Measurements from ENCODE around the gene TEKT1.
"Not testable (repeated sequence)": the region's sequence is repeated elsewhere in the genome, so short reads cannot be mapped to it uniquely, and the experiment has no call there.

Gene TEKT1

DNA sequence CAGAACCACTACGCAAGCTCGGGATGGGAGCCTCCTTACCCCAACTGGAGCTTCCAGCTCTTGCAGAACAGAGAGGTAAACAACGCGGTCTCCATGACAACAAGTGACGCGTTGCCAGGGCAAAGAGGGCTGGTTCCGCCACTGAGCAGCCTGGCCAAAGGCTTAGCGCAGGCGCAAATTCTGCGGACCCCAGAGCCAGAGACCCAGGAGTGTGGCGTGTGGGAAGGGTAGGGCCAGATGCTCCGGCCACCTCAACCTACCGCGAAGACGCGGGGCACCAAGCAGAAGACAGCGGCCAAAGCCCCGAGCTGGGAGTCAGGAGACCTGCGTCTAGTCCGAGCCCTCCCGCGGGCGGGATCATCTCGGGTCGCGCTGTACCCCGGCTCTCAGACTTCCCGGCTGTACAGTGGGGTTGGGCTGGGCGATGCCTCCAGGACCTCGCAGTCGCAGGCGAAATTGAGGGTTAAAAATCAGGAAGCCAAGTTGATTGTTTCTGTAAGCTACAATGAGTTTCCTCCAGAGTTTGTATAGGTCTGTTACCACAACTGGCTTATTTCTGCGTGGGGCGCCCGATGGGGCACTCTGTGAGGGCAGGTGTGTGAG lies at the start of gene TEKT1:
TEKT1 (minus strand) TSS at position 69 of the 603 bp plus-strand sequence. CDS start 1,353 bp downstream, outside the sequence.
- peak within 1 kb of the TSS; percentile 40 for H3K4me3 ChIP-seq (ENCODE audit: low read depth, low read length)

GRCh38 chr17:6879221-6879975 lies 47.9 kb upstream of the TEKT1 start:
- not testable (repeated sequence) for H3K4me3 ChIP-seq (ENCODE audit: low read depth, low read length)

- not testable (repeated sequence) for H3K4me3 ChIP-seq (ENCODE audit: low read depth, low read length)
These were observed 43.7 kb upstream of the TEKT1 start for GRCh38 chr17:6875276-6875675.

- H3K4me3 ChIP-seq (ENCODE audit: low read depth, low read length): no peak overlapping the region
These were observed 41.4 kb upstream of the TEKT1 start for GRCh38 chr17:6872936-6873335.

DNA sequence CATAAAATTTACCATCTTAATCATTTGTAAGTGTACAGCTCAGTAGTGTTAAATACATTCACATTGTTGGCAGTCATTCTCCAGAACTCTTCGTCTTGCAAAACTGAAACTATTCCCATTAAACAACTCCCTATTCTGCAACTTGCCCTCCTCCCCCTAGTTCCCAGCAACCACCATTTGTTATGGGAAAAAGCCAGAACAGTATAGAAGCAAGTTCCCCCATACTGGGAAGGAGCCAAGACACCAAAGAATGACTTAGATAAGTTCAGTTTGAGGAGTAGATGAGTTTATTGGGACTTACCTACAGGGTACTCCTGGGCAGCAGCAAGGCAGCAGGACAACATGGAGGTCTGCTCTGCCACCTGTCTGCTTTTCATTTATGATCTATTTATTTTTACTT lies 39.3 kb upstream of the TEKT1 start:
- H3K4me3 ChIP-seq (ENCODE audit: low read depth, low read length): no peak overlapping the region

DNA sequence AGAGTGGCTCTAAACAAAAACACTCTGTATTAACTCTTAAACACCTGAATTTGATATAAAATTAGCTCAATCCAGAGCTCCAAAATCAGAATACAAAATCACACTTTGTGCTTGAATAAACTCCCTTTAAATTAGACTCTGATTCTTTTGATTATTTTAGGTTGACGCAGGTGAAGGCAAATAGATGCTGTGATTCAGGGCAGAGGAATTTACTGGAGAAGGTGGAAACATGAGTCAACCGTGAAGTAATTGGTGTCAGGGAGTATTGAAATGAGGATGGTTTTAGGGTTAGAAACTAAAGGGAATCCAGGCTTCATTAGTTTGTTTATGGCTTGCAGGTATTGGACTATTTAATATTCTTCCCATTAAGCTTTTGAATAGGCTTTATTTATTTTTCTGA lies 37.1 kb upstream of the TEKT1 start:
- H3K4me3 ChIP-seq (ENCODE audit: low read depth, low read length): no peak overlapping the region

DNA sequence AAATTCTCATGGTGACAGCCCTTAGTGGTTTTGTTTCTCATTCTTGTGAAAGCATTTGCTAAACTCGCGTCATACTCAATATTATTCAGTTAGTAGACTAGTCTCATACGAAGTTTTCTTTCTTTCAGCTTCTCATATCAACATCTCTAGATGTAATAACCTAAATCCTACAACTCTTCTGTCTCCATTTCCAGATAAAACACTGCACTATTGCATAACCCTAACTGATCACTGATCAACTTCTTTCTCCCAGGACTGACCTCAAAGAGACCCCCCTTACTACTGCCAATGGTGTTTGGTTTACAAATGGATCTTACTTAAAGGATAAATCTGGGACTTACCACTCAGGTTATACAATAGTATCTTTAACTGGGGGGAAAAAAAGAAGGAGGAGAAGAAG lies 36.3 kb upstream of the TEKT1 start:
- H3K4me3 ChIP-seq (ENCODE audit: low read depth, low read length): no peak overlapping the region

DNA sequence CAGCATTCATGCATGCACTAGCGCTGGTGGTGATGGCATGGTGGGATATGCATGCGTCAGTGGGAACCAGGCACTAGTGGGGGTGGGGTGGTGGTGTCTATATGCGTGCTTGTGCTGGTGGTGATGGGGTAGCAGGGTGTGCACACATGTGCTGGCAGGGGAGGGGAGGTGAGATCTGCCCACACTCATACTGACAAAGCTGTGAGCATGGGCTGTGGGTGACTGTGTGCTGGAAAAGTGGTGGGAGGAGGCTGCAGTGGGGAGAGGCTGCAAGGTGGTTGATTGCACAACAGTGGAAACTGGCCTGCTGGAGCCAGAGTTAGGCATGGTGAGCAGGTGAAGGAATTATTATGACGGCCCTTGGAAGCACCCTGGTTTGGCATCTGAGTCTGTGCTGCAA lies 31.3 kb upstream of the TEKT1 start:
- no peak overlapping the region for H3K4me3 ChIP-seq (ENCODE audit: low read depth, low read length)

DNA sequence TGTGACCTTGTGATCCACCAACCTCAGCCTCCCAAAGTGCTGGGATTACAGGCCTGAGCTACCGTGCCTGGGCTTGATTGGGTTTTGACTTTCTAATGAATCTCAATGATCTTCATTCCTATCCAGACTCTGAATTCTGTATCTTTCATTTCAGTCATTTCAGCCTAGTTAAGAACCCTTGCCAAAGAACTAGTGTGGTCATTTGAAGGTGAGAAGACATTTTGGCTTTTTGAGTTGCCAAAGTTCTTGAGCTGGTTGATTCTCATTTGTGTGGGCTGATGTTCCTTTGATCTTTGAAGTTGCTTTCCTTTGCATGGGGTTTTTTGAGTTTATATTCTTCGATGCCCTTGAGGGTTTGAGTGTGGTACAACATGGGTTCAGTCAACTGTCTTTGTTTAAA lies 30.6 kb upstream of the TEKT1 start:
- H3K4me3 ChIP-seq (ENCODE audit: low read depth, low read length): no peak overlapping the region

GRCh38 chr17:6857904-6858303 lies 26.4 kb upstream of the TEKT1 start:
- H3K4me3 ChIP-seq (ENCODE audit: low read depth, low read length): no peak overlapping the region

DNA sequence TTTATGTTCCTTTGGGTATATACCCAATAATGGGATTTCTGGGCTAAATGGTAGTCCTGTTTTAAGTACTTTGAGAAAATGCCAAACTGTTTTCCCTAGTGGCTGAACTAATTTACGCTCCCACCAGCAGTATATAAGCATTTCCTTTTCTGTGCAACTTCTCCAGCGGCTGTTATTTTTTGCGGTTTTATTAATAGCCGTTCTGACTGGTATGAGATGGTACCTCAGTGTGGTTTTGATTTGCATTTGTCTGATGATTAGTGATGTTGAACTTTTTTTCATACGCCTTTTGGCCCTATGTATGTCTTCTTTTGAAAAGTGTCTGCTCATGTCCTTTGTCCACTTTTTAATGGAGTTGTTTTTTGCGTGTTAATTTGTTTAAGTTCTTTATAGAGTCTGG lies 25.8 kb upstream of the TEKT1 start:
- no peak overlapping the region for H3K4me3 ChIP-seq (ENCODE audit: low read depth, low read length)

DNA sequence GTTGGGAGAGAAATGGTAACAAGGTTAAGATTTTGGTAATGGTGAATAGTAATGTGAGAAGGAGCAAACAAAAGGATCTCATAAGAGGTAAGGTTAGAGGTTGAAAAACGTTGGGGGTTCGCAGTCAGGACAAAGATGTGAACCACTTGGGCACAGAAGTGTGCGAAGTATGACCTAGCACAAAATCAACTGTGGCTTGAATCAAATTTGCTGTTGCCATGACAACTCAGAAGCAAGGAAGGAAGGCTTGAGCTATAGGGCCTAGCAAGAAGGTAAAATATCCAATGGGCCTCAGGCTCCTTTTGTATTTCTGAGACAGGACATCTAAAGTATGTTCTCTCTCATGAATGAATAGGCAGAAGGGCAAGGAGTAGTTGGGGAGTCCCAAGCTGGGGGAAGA lies 24.5 kb upstream of the TEKT1 start:
- no peak overlapping the region for H3K4me3 ChIP-seq (ENCODE audit: low read depth, low read length)

- H3K4me3 ChIP-seq (ENCODE audit: low read depth, low read length): peak overlapping the region; percentile 76
These were observed 22.4 kb upstream of the TEKT1 start for GRCh38 chr17:6853764-6854442.

DNA sequence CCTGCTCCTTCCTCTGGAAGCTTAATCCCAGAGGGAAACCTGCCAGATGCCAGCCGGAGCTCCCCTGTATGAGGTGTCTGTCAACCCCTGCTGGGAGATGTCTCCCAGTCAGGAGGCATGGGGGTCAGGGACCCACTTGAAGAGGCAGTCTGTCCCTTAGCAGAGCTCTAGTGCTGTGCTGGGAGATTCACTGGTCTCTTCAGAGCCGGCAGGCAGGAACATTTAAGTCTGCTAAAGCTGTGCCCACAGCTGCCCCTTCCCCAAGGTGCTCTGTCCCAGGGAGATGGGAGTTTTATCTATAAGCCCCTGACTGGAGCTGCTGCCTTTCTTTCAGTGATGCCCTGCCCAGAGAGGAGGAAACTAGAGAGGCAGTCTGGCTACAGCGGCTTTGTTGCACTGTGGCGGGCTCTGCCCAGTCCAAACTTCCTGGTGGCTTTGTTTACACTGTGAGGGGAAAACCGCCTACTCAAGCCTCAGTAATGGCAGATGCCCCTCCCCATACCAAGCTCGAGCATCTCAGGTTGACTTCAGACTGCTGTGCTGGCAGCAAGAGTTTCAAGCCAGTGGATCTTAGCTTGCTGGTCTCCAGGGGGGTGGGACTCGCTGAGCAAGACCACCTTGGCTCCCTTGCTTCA lies 17.1 kb upstream of the TEKT1 start:
- not testable (repeated sequence) for H3K4me3 ChIP-seq (ENCODE audit: low read depth, low read length)

GRCh38 chr17:6846138-6846537 lies 14.6 kb upstream of the TEKT1 start:
- H3K4me3 ChIP-seq (ENCODE audit: low read depth, low read length): not testable (repeated sequence)

GRCh38 chr17:6844406-6844805 lies 12.9 kb upstream of the TEKT1 start:
- H3K4me3 ChIP-seq (ENCODE audit: low read depth, low read length): not testable (repeated sequence)

DNA sequence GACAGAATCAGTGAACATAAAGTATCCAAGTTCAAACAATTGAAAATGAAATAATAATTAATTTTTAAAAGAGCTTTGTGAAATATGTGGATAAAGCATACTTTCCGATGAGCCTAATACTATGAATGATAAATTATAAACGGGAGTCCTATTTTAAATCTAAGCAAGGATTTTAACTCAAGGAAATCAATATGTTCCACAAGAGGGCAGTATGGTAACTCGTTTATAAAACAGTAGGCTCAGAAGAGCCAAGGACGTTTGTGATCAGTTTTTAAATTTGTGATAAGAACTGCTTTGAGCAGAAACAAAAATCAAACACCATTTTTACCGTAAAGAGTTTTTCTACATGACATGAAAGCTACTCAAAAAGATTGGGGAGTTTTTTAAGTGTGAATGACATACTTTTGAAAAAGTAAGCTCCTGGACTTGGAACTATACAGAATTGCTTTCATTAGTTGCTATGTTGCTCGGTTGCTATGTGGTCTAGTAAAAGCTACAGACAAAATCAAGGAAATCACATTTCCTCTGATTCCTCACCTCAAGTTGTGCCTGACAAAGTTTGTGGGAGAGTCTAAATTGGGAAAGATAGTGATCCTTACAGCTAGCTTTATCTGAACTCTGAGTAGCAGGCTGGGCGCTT lies 11.8 kb upstream of the TEKT1 start:
- no peak overlapping the region for H3K4me3 ChIP-seq (ENCODE audit: low read depth, low read length)

- not testable (repeated sequence) for H3K4me3 ChIP-seq (ENCODE audit: low read depth, low read length)
These were observed 10.2 kb upstream of the TEKT1 start for GRCh38 chr17:6841769-6842168.

GRCh38 chr17:6830383-6830986 lies 1.0 kb downstream of the TEKT1 start:
- no peak overlapping the region for H3K4me3 ChIP-seq (ENCODE audit: low read depth, low read length)

- no peak overlapping the region for H3K4me3 ChIP-seq (ENCODE audit: low read depth, low read length)
These were observed 8.5 kb downstream of the TEKT1 start for GRCh38 chr17:6823011-6823442.

DNA sequence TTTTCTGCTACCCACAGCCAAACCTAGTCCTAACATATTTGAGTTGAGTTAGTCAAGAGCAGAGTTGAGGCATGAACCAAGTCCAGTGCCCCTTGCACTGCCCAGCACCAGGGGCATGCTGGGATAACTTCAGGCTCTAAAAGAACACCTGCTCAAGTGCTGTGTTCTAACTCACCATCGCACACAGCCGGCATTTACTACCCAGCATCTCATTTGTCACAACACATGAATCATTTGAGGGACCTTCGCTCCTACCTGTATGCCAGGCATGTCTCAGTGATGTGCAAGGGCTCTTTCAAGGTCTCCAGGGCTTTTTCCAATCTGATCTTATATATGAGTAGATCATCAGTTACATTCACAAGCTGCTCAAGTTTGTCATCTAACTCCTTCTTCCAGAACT lies 12.6 kb downstream of the TEKT1 start:
- H3K4me3 ChIP-seq (ENCODE audit: low read depth, low read length): no peak overlapping the region

All from iPS-11a (cell line).